ENCODE data around the gene ECHS1. TPM values are rescaled to one million over a fixed set of nuclear protein-coding genes. Genes with fewer than 3 reads are reported as not detected.

The ECHS1 gene
- total and polyA plus RNA-seq, 2 of the 8 experiments (the other 6 are each of a cell fraction or from before 2014, with no cell fraction given): 41.7 to 101 TPM

GRCh38 chr10:133375357-133376115 lies 2.4 kb upstream of the ECHS1 start:
- peaks cover 0 to 3% (median under 1%) of the 10 kb centered on the region in 4 experiments; a peak in 5 of 7 replicates for H3K4me1 ChIP-seq (replicated peaks in 1 of 4; ENCODE audit: control insufficient read depth in 3 of 4, insufficient read depth in 4 of 4, low read length in 3 of 4)
- H2BK5ac ChIP-seq (ENCODE audit: low read depth, low read length): no peak overlapping the region
- H3K27ac ChIP-seq (ENCODE audit: low read depth, low read length): no peak overlapping the region
- ChIA-PET CTCF (ENCODE audit: partially characterized antibody) (interaction anchor here (2.2 to 3.0 kb wide), 2 partner anchors 23 to 47 kb away, joined by 11 to 15 read pairs; no protein-coding TSS in a partner anchor), POLR2A (ENCODE audit: partially characterized antibody) (interaction anchor here (0.6 to 0.9 kb wide), 3 partner anchors 22 to 151 kb away, joined by 3 read pairs; partner anchors contain the start of gene PRAP1)
- DNase-seq (ENCODE audit: low read depth in 1 of 2, low spot score in 2 of 2) (no peak), FAIRE-seq (no peak)
- H3K4ac ChIP-seq (replicated peaks; ENCODE audit: insufficient read length, low read depth, low read length): no peak overlapping the region
- no peak overlapping the region for H3K14ac ChIP-seq (ENCODE audit: insufficient read length)
- no peak for TF ChIP-seq RBBP5 (IDR thresholded peaks at IDR 0.05; ENCODE audit: borderline replicate concordance, low read depth, low read length)
- no peak overlapping the region for H2BK20ac ChIP-seq (ENCODE audit: low read length)
- no peak overlapping the region for H3K18ac ChIP-seq (ENCODE audit: extremely low read depth, low read length)
- no peak overlapping the region for H2BK120ac ChIP-seq (replicated peaks; ENCODE audit: low read depth, low read length)
- peaks cover 0 to 2% (median 0%) of the 10 kb centered on the region in 4 experiments; a peak in 3 of 8 replicates for H3K36me3 ChIP-seq (ENCODE audit: control insufficient read depth in 2 of 4, insufficient read depth in 4 of 4, low read length in 3 of 4)
- H4K20me1 ChIP-seq (replicated peaks in 1 of 2; ENCODE audit: control insufficient read depth in 1 of 2, insufficient read depth in 2 of 2, low read length in 2 of 2): peaks cover 0 to 6% of the 10 kb centered on the region in 2 experiments
- H4K91ac ChIP-seq (replicated peaks; ENCODE audit: insufficient read length, low read length): no peak overlapping the region
- H2AFZ ChIP-seq (ENCODE audit: low read length): no peak overlapping the region
- H3K79me1 ChIP-seq (ENCODE audit: low read depth, low read length): peaks cover 7% of the 10 kb centered on the region
- H3K27me3 ChIP-seq (replicated peaks in 1 of 4; ENCODE audit: control insufficient read depth in 3 of 4, extremely low read depth in 1 of 4, insufficient read depth in 3 of 4, low read length in 3 of 4): peaks cover 8 to 48% (median 30%) of the 10 kb centered on the region in 4 experiments
- H3K23ac ChIP-seq (ENCODE audit: insufficient read length): no peak overlapping the region
- no peak overlapping the region for H3K9ac ChIP-seq (replicated peaks in 1 of 4; ENCODE audit: extremely low read depth in 1 of 4, low read depth in 3 of 4, low read length in 3 of 4)
- H2BK15ac ChIP-seq (ENCODE audit: low read length): no peak overlapping the region
- H3K4me3 ChIP-seq (ENCODE audit: extremely low read depth in 1 of 4, insufficient read depth in 2 of 4, low read depth in 3 of 4, low read length in 4 of 4): no peak overlapping the region
- H3K23me2 ChIP-seq (ENCODE audit: low read depth, low read length): peaks cover 16% of the 10 kb centered on the region; the same call in 1 of the 2 replicates
- H3K56ac ChIP-seq (replicated peaks; ENCODE audit: insufficient read length, low read depth, low read length): no peak overlapping the region
- H4K8ac ChIP-seq (ENCODE audit: extremely low read depth, insufficient read depth, low read length): no peak overlapping the region
- no peak overlapping the region for H2BK12ac ChIP-seq (ENCODE audit: low read depth, low read length)
- H3K79me2 ChIP-seq (ENCODE audit: control insufficient read depth in 1 of 2, insufficient read depth in 2 of 2, low read length in 2 of 2): peaks cover 0 to 3% of the 10 kb centered on the region in 2 experiments; a peak in 2 of 4 replicates
- no peaks in the 10 kb centered on the region for H3K9me3 ChIP-seq (ENCODE audit: insufficient read depth in 2 of 2, low read depth in 1 of 2, low read length in 1 of 2)
- H4K5ac ChIP-seq (ENCODE audit: insufficient read length, low read depth, low read length): no peak overlapping the region
- no peak overlapping the region for H3K4me2 ChIP-seq (ENCODE audit: insufficient read depth in 1 of 2, low read depth in 2 of 2, low read length in 2 of 2)
- H2AK5ac ChIP-seq (ENCODE audit: low read depth, low read length): 0 out of 2 replicates have a peak overlapping the region, but pooled peaks have one; percentile 13
- 86% methylated on average over 12 of the region's 12 CpGs; no CpG with 5 or more reads in 1 of the 2 experiments for WGBS, 2 experiments (ENCODE audit: extremely low coverage in 1 of 2, insufficient coverage in 1 of 2, insufficient read length in 1 of 2, insufficient replicate concordance in 2 of 2, low coverage in 1 of 2, low lambda C conversion rate in 2 of 2, missing lambda C conversion rate in 1 of 2)
